HEK293T (cell line): ENCODE data around the gene CRTAC1.

Experiments
- CTCF ChIA-PET: fragments of 350-600 bp; formaldehyde crosslinking; extraction: SDS; loops from one replicate; lab custom pipeline; 2021; ENCODE audit warnings: antibody characterized with exemption, inconsistent platforms; lab: Yijun Ruan, JAX
- POLR2A ChIA-PET: fragments of 350-600 bp; formaldehyde crosslinking; extraction: SDS; loops from one replicate; lab custom pipeline; 2020; ENCODE audit warnings: antibody characterized with exemption, inconsistent platforms; lab: Yijun Ruan, JAX
- DNase-seq: peaks from one replicate; pipeline ENCODE4 v3.0.0; 2012; ENCODE audit warnings: mixed read lengths; ENCODE audit errors: extremely low spot score
- ARNT ChIP-seq: fragments of 450-650 bp; IDR thresholded peaks from 2 replicates; pipeline ENCODE4 v1.6.1; 2017; ENCODE audit warnings: mild to moderate bottlenecking
- BHLHE40 ChIP-seq: fragments of 450-650 bp; IDR thresholded peaks from 2 replicates; pipeline ENCODE4 v1.6.1; 2016; ENCODE audit warnings: mild to moderate bottlenecking, moderate library complexity, borderline replicate concordance
- CTBP1 ChIP-seq: fragments of 450-650 bp; IDR thresholded peaks from 2 replicates; pipeline ENCODE4 v1.6.1; 2016; ENCODE audit warnings: borderline replicate concordance
- ELF4 ChIP-seq: fragments of 450-650 bp; IDR thresholded peaks from 2 replicates; pipeline ENCODE4 v1.6.1; 2017; ENCODE audit warnings: antibody characterized with exemption
- FOXA1 ChIP-seq: fragments of 450-650 bp; IDR thresholded peaks from 2 replicates; pipeline ENCODE4 v1.6.1; 2016; ENCODE audit warnings: mild to moderate bottlenecking
- FOXK2 ChIP-seq: fragments of 450-650 bp; IDR thresholded peaks from 2 replicates; pipeline ENCODE4 v1.6.1; 2016; ENCODE audit warnings: mild to moderate bottlenecking
- FOXM1 ChIP-seq: fragments of 450-650 bp; IDR thresholded peaks from 2 replicates; pipeline ENCODE4 v1.6.1; 2017; ENCODE audit warnings: mild to moderate bottlenecking, borderline replicate concordance
- HDGF ChIP-seq: fragments of 450-650 bp; IDR thresholded peaks from 2 replicates; pipeline ENCODE4 v1.6.1; 2017; ENCODE audit warnings: antibody characterized with exemption, borderline replicate concordance
- L3MBTL2 ChIP-seq: fragments of 450-650 bp; conservative IDR thresholded peaks from 2 replicates; pipeline ENCODE4 v1.6.1; 2016; ENCODE audit warnings: mild to moderate bottlenecking
- LEF1 ChIP-seq: fragments of 450-650 bp; IDR thresholded peaks from 2 replicates; pipeline ENCODE4 v1.6.1; 2017; ENCODE audit warnings: mild to moderate bottlenecking, borderline replicate concordance
- NFRKB ChIP-seq: fragments of 450-650 bp; IDR thresholded peaks from 2 replicates; pipeline ENCODE4 v1.6.1; 2016; ENCODE audit warnings: mild to moderate bottlenecking, moderate library complexity
- SP1 ChIP-seq: fragments of 450-650 bp; IDR thresholded peaks from 2 replicates; pipeline ENCODE4 v1.6.1; 2017
- SUZ12 ChIP-seq: fragments of 450-650 bp; IDR thresholded peaks from 2 replicates; pipeline ENCODE4 v1.6.1; 2016; ENCODE audit warnings: mild to moderate bottlenecking
- TARDBP ChIP-seq: fragments of 450-650 bp; IDR thresholded peaks from 2 replicates; pipeline ENCODE4 v1.6.1; 2016
- ZNF384 ChIP-seq: fragments of 450-650 bp; IDR thresholded peaks from 2 replicates; pipeline ENCODE4 v1.6.1; 2016
- TF ChIP-seq, protein P1 (sequence below): fragments of 450-650 bp; IDR thresholded peaks from 2 replicates; pipeline ENCODE4 v1.6.1; 2016

Gene CRTAC1

DNA sequence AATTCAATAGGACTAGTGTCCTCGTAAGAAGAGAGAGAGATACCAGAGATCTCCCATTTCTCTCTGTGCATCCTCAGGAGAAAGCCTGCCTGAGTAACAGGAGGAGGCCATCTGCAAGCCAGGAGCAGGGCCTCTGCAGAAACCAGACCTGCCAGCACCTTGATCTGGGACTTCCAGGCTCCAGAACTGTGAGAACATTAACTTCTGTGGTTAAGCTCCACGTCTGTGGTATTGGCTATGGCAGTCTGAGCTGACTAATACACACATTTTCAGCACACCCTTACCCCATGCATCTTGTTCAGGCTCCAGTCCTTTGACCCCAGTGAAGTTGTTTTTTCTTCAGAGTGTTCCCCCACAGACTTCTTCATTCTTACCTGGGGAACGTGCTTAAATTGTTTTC lies 3.1 kb upstream of the CRTAC1 start:
- CTCF ChIA-PET = no interaction called here

DNA sequence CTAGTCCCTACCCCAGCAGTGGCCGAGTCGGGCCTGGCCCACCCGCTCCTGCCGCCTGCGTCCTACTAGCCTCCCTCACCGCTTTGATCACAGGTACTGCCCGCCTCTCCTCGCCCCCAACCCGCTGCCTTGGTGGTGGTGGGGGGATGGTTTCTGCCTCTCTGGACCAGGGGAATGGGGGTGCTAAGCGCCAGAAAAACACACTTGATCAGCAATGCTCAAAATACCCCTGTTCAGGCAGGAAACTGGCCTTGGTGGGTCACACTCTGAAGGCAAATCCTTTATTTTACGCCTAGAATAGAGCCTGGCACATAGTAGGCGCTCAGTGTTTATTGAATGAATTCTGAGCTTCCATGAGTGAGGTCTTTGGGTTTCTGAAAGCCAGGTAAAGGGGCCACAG lies 1.0 kb upstream of the CRTAC1 start:
- TF ChIP-seq FOXM1 = no peak
- TF ChIP-seq NFRKB = no peak
- TF ChIP-seq FOXK2 = no peak
- TF ChIP-seq L3MBTL2 = no peak
- no peak for TF ChIP-seq HDGF
- no peak for TF ChIP-seq CTBP1
- no peak for TF ChIP-seq FOXA1
- no peak for TF ChIP-seq SUZ12
- TF ChIP-seq SP1 = no peak
- TF ChIP-seq, protein P1, sequence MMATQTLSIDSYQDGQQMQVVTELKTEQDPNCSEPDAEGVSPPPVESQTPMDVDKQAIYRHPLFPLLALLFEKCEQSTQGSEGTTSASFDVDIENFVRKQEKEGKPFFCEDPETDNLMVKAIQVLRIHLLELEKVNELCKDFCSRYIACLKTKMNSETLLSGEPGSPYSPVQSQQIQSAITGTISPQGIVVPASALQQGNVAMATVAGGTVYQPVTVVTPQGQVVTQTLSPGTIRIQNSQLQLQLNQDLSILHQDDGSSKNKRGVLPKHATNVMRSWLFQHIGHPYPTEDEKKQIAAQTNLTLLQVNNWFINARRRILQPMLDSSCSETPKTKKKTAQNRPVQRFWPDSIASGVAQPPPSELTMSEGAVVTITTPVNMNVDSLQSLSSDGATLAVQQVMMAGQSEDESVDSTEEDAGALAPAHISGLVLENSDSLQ = no peak
- TF ChIP-seq BHLHE40 = no peak
- no peak for DNase-seq
- ChIA-PET CTCF (interaction anchor here (4.4 kb wide), 1 partner anchor 10 kb away, joined by 26 read pairs; no protein-coding TSS in a partner anchor), POLR2A (interaction anchor here (1.5 to 2.3 kb wide), 2 partner anchors 10 to 122 kb away, joined by 4 to 7 read pairs; no protein-coding TSS in a partner anchor)

More for the DNA sequence above, 3.1 kb upstream of the CRTAC1 start:
- TF ChIP-seq LEF1 = no peak
- no peak for TF ChIP-seq HDGF
- no peak for TF ChIP-seq FOXK2
- no peak for TF ChIP-seq L3MBTL2
- TF ChIP-seq SP1 = no peak
- no peak for TF ChIP-seq SUZ12
- no peak for TF ChIP-seq TARDBP
- TF ChIP-seq ARNT = no peak
- TF ChIP-seq ELF4 = no peak
- TF ChIP-seq, protein P1 = no peak
- TF ChIP-seq BHLHE40 = no peak
- TF ChIP-seq FOXA1 = no peak
- no peak for TF ChIP-seq ZNF384
- no peak for TF ChIP-seq NFRKB
- no peak for TF ChIP-seq FOXM1
- TF ChIP-seq CTBP1 = no peak
- POLR2A ChIA-PET = interaction anchor here (0.6 kb wide), 1 partner anchor 22 kb away, joined by 3 read pairs; no protein-coding TSS in a partner anchor
- DNase-seq = no peak

DNA sequence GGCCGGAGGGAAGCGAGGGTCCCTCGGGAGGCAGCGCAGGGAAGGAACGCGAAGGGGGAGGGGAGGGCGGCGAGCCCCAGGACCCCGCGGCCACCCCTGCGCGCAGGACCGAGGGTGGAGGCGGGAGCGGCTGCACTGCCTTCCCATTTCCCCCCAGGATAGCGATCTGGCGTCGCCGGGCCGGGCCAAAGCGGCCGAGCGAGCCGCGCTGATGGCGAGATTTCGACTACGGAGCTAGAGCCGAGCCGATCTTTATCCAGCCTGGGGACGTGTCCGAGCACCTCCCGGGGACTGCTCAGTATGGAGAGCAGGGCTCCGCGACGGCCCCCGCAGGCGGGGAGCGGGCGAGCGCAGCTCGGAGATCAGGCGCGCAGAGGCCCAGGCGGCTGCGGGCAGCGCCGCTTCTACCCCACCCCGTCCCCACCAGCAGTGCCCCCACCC lies 590 bp upstream of the CRTAC1 start:
- DNase-seq = peak; percentile 26
- POLR2A ChIA-PET = interaction anchor here (1.5 to 2.3 kb wide), 2 partner anchors 10 to 122 kb away, joined by 4 to 7 read pairs; no protein-coding TSS in a partner anchor
- TF ChIP-seq TARDBP (no peak), FOXA1 (no peak), NFRKB (no peak), FOXM1 (no peak), ZNF384 (no peak), SP1 (no peak), BHLHE40 (no peak), LEF1 (no peak), HDGF (no peak), SUZ12 (no peak), ELF4 (no peak), L3MBTL2 (no peak), ARNT (no peak), FOXK2 (no peak), CTBP1 (no peak)
- TF ChIP-seq, protein P1 = no peak
- CTCF ChIA-PET = interaction anchor here (4.4 kb wide), 1 partner anchor 10 kb away, joined by 26 read pairs; no protein-coding TSS in a partner anchor

DNA sequence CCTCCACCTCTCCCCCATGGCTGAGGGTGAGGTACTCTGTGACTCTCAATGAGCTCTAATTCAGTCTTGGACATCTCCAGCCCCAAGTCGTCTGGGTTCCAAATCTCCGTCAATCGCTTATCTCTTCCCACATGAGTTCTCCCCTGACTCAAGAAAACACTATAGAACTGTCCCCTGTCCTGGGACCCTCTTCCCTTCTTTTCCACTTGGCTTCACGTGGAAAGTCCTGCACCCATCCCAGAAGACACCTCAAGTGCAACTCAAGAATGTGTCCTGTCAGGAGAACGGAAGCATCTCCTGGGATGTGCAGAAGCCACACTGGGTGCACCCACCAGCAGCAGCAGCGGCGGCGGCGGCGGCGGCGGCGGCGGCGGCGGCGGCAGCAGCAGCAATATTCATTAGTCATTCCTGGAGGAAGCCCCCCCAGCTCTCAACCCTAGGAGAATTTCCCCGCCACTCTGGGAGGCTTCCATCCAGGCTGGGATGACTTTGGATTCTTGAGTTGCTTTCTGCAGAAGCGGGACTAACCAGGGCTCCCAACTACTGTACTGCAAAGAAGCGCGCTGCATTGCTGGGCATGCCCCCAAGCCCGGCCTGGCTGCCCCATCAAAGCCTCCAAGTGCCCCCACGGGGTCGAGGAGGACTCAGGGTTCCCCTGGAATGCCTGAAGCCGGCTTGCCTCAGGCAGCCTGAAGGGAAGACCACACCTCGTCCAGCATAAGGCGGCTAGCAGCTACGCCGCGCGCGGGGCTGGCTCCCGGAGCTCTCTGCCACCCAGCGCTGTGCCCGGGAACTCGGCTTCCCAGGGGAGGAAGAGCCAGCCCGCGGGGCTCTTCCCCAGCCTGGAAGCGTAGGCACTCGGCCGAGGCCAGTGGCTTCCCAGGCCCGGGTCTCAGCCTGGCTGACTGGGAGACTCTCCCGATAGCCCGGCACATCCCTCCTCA lies 1.0 kb downstream of the CRTAC1 start:
- CTCF ChIA-PET = interaction anchor here (1.0 to 4.4 kb wide), 3 partner anchors 11 to 138 kb away, joined by 3 to 26 read pairs (median 15); no protein-coding TSS in a partner anchor
- no peak for TF ChIP-seq NFRKB
- no peak for TF ChIP-seq ZNF384
- no peak for TF ChIP-seq HDGF
- no peak for TF ChIP-seq ELF4
- no peak for TF ChIP-seq BHLHE40
- TF ChIP-seq LEF1 = no peak
- TF ChIP-seq L3MBTL2 = no peak
- TF ChIP-seq CTBP1 = no peak
- TF ChIP-seq, protein P1 = no peak
- no peak for TF ChIP-seq FOXM1
- TF ChIP-seq ARNT = no peak
- TF ChIP-seq SP1 = no peak
- no peak for TF ChIP-seq SUZ12
- TF ChIP-seq TARDBP = no peak
- POLR2A ChIA-PET = interaction anchor here (2.3 kb wide), 1 partner anchor 12 kb away, joined by 7 read pairs; no protein-coding TSS in a partner anchor

More for the DNA sequence above, 1.0 kb downstream of the CRTAC1 start:
- peak; percentile 31 for DNase-seq
